ENCODE results near the gene XCL1.
"Not testable (repeated sequence)": the region's sequence is repeated elsewhere in the genome, so short reads cannot be mapped to it uniquely, and the experiment has no call there.

XCL1 gene

DNA sequence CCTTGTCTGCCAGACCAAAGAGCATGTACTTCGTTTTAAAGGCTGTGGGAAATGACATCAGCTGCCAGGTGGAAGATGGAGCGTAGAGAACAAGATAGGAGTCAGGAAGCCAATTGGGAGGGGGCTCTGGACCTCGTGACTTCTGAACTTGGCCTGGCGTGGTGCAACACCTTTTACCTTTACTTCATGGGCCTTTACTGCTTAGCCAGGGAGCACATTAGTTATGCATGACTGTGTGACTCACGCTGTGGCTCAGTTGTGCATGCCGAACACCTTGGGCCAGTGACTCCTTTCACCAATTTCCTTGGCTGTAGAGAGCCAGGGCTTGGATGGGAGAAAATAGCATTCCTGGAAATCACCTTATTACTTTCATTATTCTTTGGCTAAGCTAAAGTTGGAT, 7.2 kb downstream of the XCL1 start:
- Histone ChIP-seq H3K27me3 (ENCODE audit: control insufficient read depth, insufficient read depth, low read length, poor library complexity, severe bottlenecking) (no peaks in the 10 kb centered on the region), H3K9me3 (ENCODE audit: control insufficient read depth, low read length) (no peaks in the 10 kb centered on the region), H3K27ac (ENCODE audit: insufficient read depth, low read depth, low read length, poor library complexity, severe bottlenecking) (no peak overlapping the region), H3K4me1 (ENCODE audit: control insufficient read depth, insufficient read depth, low read length) (no peaks in the 10 kb centered on the region), H3K36me3 (ENCODE audit: control insufficient read depth, insufficient read depth, low read length) (no peaks in the 10 kb centered on the region), H3K4me3 (ENCODE audit: insufficient read depth, low read depth, low read length) (no peak overlapping the region)
- WGBS, 2 experiments: 91 to 95% methylated on average over 6 of the region's 6 CpGs

DNA sequence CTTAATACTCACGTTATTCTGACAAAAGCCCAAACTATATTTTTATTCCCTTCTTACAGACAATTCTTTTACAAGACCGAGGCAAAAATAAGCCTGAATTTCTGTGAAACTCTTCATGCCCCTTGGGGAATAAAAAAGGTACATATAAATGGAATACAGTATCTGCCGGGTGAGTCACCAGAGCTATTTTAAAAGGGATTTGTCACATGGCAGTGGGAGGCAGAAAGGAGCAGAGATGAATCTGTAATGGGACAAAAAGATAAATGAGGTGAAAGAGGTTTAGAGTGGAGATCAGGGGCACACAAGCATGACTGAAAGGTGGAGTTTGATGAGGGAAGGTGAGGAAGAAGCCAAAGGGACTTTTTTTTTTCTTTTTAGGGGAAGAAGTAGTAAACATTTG, 8.8 kb downstream of the XCL1 start:
- Histone ChIP-seq H3K9me3 (ENCODE audit: control insufficient read depth, low read length) (no peaks in the 10 kb centered on the region), H3K4me3 (ENCODE audit: insufficient read depth, low read depth, low read length) (no peak overlapping the region), H3K36me3 (ENCODE audit: control insufficient read depth, insufficient read depth, low read length) (no peaks in the 10 kb centered on the region), H3K27me3 (ENCODE audit: control insufficient read depth, insufficient read depth, low read length, poor library complexity, severe bottlenecking) (no peaks in the 10 kb centered on the region), H3K4me1 (ENCODE audit: control insufficient read depth, insufficient read depth, low read length) (no peaks in the 10 kb centered on the region), H3K27ac (ENCODE audit: insufficient read depth, low read depth, low read length, poor library complexity, severe bottlenecking) (no peak overlapping the region)
- WGBS, 2 experiments: 86 to 94% methylated on average over 3 of the region's 3 CpGs

DNA sequence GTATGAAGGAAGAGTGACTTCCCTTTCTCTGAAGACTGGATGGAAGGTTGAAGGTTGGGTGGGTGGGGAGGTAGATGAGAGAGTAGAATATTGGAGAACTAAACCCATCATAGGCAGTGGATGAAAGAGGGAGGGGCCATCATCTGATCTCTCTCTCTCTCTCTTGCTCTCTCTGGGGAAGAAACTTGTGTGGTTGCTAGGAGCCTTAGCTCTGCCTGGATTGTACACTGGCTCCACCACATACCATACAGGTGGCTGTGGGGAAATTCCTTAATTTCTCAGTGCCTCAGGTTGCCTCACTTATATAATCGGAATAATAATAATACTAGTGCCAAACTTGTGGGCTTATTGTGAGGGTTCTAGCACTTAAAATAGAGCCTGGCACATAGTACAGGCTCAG, 9.5 kb downstream of the XCL1 start:
- Histone ChIP-seq H3K4me3 (ENCODE audit: insufficient read depth, low read depth, low read length) (no peak overlapping the region), H3K4me1 (ENCODE audit: control insufficient read depth, insufficient read depth, low read length) (no peaks in the 10 kb centered on the region), H3K9me3 (ENCODE audit: control insufficient read depth, low read length) (no peaks in the 10 kb centered on the region), H3K27ac (ENCODE audit: insufficient read depth, low read depth, low read length, poor library complexity, severe bottlenecking) (no peak overlapping the region), H3K27me3 (ENCODE audit: control insufficient read depth, insufficient read depth, low read length, poor library complexity, severe bottlenecking) (no peaks in the 10 kb centered on the region), H3K36me3 (ENCODE audit: control insufficient read depth, insufficient read depth, low read length) (no peaks in the 10 kb centered on the region)
- WGBS, 2 experiments: 100% methylated on average over 1 of the region's 1 CpG

DNA sequence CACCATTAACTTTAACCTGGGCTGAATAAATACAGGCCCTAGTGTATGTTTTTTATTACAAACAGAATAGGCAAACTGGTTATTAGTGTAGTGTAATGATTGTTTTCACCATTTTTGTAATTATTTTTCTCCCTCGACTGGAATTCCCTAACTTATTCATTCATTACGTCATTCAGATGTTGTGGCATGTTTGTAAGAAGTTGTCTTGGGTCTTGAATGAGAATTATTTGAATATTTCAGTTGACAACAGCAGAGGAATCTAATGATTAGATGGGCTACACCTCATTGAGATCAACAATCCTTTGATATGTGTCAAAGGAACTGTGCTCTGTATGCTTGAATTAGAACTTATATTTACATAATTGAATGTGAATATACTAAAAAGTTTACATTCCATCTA, 12.8 kb downstream of the XCL1 start:
- Histone ChIP-seq H3K4me1 (ENCODE audit: control insufficient read depth, insufficient read depth, low read length) (no peaks in the 10 kb centered on the region), H3K27ac (ENCODE audit: insufficient read depth, low read depth, low read length, poor library complexity, severe bottlenecking) (no peak overlapping the region), H3K36me3 (ENCODE audit: control insufficient read depth, insufficient read depth, low read length) (no peaks in the 10 kb centered on the region), H3K4me3 (ENCODE audit: insufficient read depth, low read depth, low read length) (no peak overlapping the region), H3K9me3 (ENCODE audit: control insufficient read depth, low read length) (no peaks in the 10 kb centered on the region), H3K27me3 (ENCODE audit: control insufficient read depth, insufficient read depth, low read length, poor library complexity, severe bottlenecking) (no peaks in the 10 kb centered on the region)
- WGBS, 2 experiments: 97% methylated on average over 2 of the region's 2 CpGs; no CpG with 5 or more reads in 1 of the 2 experiments

DNA sequence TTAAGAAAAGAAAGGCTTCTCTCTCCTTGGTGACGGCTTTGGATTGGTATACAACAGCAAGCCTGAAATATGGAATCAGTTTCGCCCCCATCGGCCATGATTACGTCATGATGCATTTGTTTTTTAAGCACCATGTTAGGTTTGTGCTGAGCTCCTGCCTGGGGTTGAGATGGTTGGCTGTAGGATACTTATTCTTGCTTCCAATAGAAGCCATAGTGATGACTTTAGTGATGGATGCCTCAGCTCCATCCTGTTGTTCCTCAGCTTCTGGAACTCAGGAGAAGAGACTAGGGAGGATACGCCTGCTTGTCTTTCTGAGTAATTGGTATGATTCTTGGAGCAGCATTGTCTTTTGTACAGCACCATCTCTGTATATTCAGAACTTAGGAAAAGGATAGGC, 14.7 kb downstream of the XCL1 start:
- Histone ChIP-seq H3K27ac (ENCODE audit: insufficient read depth, low read depth, low read length, poor library complexity, severe bottlenecking) (no peak overlapping the region), H3K27me3 (ENCODE audit: control insufficient read depth, insufficient read depth, low read length, poor library complexity, severe bottlenecking) (no peaks in the 10 kb centered on the region)
- 95 to 97% methylated on average over 5 of the region's 5 CpGs for WGBS, 2 experiments

GRCh38 chr1:168591641-168592250, 15.3 kb downstream of the XCL1 start:
- Histone ChIP-seq H3K9me3 (ENCODE audit: control insufficient read depth, low read length) (no peaks in the 10 kb centered on the region), H3K36me3 (ENCODE audit: control insufficient read depth, insufficient read depth, low read length) (no peaks in the 10 kb centered on the region), H3K27ac (ENCODE audit: insufficient read depth, low read depth, low read length, poor library complexity, severe bottlenecking) (no peak overlapping the region), H3K4me3 (ENCODE audit: insufficient read depth, low read depth, low read length) (no peak overlapping the region), H3K27me3 (ENCODE audit: control insufficient read depth, insufficient read depth, low read length, poor library complexity, severe bottlenecking) (no peaks in the 10 kb centered on the region), H3K4me1 (ENCODE audit: control insufficient read depth, insufficient read depth, low read length) (no peaks in the 10 kb centered on the region)
- WGBS, 2 experiments: no CpG with 5 or more reads among the region's 2 CpGs

More for the DNA sequence above, 14.7 kb downstream of the XCL1 start:
- Histone ChIP-seq H3K4me3 (ENCODE audit: insufficient read depth, low read depth, low read length) (no peak overlapping the region), H3K9me3 (ENCODE audit: control insufficient read depth, low read length) (no peaks in the 10 kb centered on the region), H3K4me1 (ENCODE audit: control insufficient read depth, insufficient read depth, low read length) (no peaks in the 10 kb centered on the region), H3K36me3 (ENCODE audit: control insufficient read depth, insufficient read depth, low read length) (no peaks in the 10 kb centered on the region)

DNA sequence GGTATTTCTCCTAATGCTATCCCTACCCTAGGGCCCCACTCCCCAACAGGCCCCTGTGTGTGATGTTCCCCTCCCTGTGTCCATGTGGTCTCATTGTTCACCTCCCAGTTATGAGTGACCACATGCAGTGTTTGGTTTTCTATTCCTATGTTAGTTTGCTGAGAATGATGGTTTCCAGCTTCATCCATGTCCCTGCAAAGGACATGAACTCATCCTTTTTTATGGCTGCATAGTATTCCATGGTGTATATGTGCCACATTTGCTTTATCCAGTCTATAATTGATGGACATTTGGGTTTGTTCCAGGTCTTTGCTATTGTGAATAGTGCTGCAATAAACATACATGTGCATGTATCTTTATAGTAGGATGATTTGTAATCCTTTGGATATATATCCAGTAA, 19.0 kb downstream of the XCL1 start:
- H3K36me3 ChIP-seq (ENCODE audit: control insufficient read depth, insufficient read depth, low read length); H3K4me3 ChIP-seq (ENCODE audit: insufficient read depth, low read depth, low read length); H3K27me3 ChIP-seq (ENCODE audit: control insufficient read depth, insufficient read depth, low read length, poor library complexity, severe bottlenecking); H3K27ac ChIP-seq (ENCODE audit: insufficient read depth, low read depth, low read length, poor library complexity, severe bottlenecking); H3K4me1 ChIP-seq (ENCODE audit: control insufficient read depth, insufficient read depth, low read length); H3K9me3 ChIP-seq (ENCODE audit: control insufficient read depth, low read length): not testable (repeated sequence)

DNA sequence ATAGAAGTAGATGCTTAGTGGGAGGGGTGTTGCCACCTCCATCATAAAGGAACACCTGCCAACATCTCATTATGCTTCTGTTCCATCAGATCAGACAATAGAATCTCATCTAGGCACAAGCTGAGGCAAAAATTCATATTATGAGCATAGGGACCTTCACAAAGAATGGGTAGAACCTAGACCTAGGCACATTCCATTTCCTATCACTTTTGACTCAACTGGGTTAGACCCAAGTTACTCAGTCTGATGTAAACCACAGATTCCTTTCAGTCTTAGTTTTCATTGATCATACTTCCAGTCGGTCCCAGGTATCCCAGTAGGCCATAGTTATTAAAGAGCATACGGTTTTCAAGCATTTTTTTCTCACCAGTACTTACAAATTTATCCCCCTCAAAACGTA, 21.7 kb downstream of the XCL1 start:
- Histone ChIP-seq H3K36me3 (ENCODE audit: control insufficient read depth, insufficient read depth, low read length) (no peaks in the 10 kb centered on the region), H3K4me3 (ENCODE audit: insufficient read depth, low read depth, low read length) (no peak overlapping the region), H3K27me3 (ENCODE audit: control insufficient read depth, insufficient read depth, low read length, poor library complexity, severe bottlenecking) (no peaks in the 10 kb centered on the region), H3K27ac (ENCODE audit: insufficient read depth, low read depth, low read length, poor library complexity, severe bottlenecking) (no peak overlapping the region), H3K9me3 (ENCODE audit: control insufficient read depth, low read length) (no peaks in the 10 kb centered on the region), H3K4me1 (ENCODE audit: control insufficient read depth, insufficient read depth, low read length) (no peaks in the 10 kb centered on the region)
- WGBS, 2 experiments: 81 to 97% methylated on average over 2 to 3 of the region's 3 CpGs

DNA sequence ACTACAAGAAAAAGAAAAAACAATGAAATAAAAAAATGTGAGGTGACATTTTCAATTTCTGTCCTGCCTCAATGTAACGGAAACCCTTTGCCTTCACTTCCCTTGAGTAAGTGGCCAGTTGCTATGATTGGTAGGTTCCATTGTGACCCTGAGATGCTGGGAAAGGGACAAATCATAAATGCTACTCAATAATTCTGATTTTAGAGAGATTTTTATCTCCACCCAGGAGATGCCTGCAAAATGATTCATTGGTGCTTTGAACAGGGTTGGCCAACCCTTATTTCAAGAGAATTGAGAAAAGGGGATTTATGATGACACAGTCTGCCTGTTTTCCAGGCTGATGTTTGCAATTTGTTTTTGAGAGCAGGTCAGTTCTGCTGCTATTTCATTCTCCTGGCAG, 22.5 kb downstream of the XCL1 start:
- Histone ChIP-seq H3K27ac (ENCODE audit: insufficient read depth, low read depth, low read length, poor library complexity, severe bottlenecking) (no peak overlapping the region), H3K36me3 (ENCODE audit: control insufficient read depth, insufficient read depth, low read length) (no peaks in the 10 kb centered on the region), H3K4me3 (ENCODE audit: insufficient read depth, low read depth, low read length) (no peak overlapping the region), H3K9me3 (ENCODE audit: control insufficient read depth, low read length) (no peaks in the 10 kb centered on the region), H3K4me1 (ENCODE audit: control insufficient read depth, insufficient read depth, low read length) (no peaks in the 10 kb centered on the region), H3K27me3 (ENCODE audit: control insufficient read depth, insufficient read depth, low read length, poor library complexity, severe bottlenecking) (no peaks in the 10 kb centered on the region)
- WGBS, 2 experiments: 90 to 94% methylated on average over 1 of the region's 1 CpG

GRCh38 chr1:168599641-168600040, 23.2 kb downstream of the XCL1 start:
- Histone ChIP-seq H3K4me3 (ENCODE audit: insufficient read depth, low read depth, low read length) (no peak overlapping the region), H3K9me3 (ENCODE audit: control insufficient read depth, low read length) (no peaks in the 10 kb centered on the region), H3K36me3 (ENCODE audit: control insufficient read depth, insufficient read depth, low read length) (no peaks in the 10 kb centered on the region), H3K4me1 (ENCODE audit: control insufficient read depth, insufficient read depth, low read length) (no peaks in the 10 kb centered on the region), H3K27me3 (ENCODE audit: control insufficient read depth, insufficient read depth, low read length, poor library complexity, severe bottlenecking) (no peaks in the 10 kb centered on the region), H3K27ac (ENCODE audit: insufficient read depth, low read depth, low read length, poor library complexity, severe bottlenecking) (no peak overlapping the region)
- WGBS, 2 experiments: 80 to 85% methylated on average over 2 of the region's 2 CpGs

DNA sequence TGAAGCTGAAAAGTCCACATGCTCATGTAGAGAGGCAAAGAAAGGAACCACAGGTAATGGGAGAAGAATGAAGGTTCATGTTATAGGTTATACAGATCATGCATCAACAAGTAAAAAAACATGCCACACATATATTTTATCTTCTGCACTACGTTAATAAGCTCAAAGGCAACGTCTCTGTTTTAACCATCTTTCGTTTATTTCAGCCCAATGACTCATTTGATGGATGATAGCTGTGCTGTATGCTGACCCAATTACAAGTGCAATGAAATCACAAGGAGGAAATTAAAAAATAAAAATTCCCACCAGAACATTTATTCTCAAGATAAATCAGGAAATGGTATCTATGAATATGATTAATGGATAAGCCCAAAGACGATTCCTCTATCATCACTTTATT, 24.6 kb downstream of the XCL1 start:
- Histone ChIP-seq H3K4me1 (ENCODE audit: control insufficient read depth, insufficient read depth, low read length) (no peaks in the 10 kb centered on the region), H3K36me3 (ENCODE audit: control insufficient read depth, insufficient read depth, low read length) (no peaks in the 10 kb centered on the region), H3K9me3 (ENCODE audit: control insufficient read depth, low read length) (no peaks in the 10 kb centered on the region), H3K27me3 (ENCODE audit: control insufficient read depth, insufficient read depth, low read length, poor library complexity, severe bottlenecking) (no peaks in the 10 kb centered on the region), H3K4me3 (ENCODE audit: insufficient read depth, low read depth, low read length) (no peak overlapping the region), H3K27ac (ENCODE audit: insufficient read depth, low read depth, low read length, poor library complexity, severe bottlenecking) (no peak overlapping the region)
- WGBS, 2 experiments: 94 to 99% methylated on average over 4 of the region's 4 CpGs

All from ectodermal cell (in vitro differentiated cells).